BJ (cell line): ENCODE data around the gene NUDCD3. TPM values are rescaled to one million over a fixed set of nuclear protein-coding genes. Genes with fewer than 3 reads are reported as not detected.

Experiments
- CTCF ChIA-PET: fragments of 350-600 bp; formaldehyde crosslinking; extraction: SDS; loops from one replicate; lab custom pipeline; 2021; ENCODE audit warnings: antibody characterized with exemption, inconsistent platforms; lab: Yijun Ruan, JAX
- POLR2A ChIA-PET: fragments of 300-600 bp; sonication (Branson Sonifier 250); formaldehyde crosslinking; extraction: SDS; loops from one replicate; lab custom pipeline; 2021; ENCODE audit warnings: antibody characterized with exemption; lab: Charles Lee
- DNase-seq: peaks from one replicate; pipeline ENCODE4 v3.0.0-alpha.2; 2011; ENCODE audit warnings: low read depth
- H3K27me3 ChIP-seq: 2 replicates; pipeline ENCODE4 v1.6.0; 2011; ENCODE audit warnings: low read length; ENCODE audit not compliant: control insufficient read depth, insufficient read depth
- H3K36me3 ChIP-seq: 2 replicates; pipeline ENCODE4 v1.5.1; 2011; ENCODE audit warnings: low read length; ENCODE audit not compliant: control insufficient read depth, insufficient read depth
- H3K4me3 ChIP-seq: 2 replicates; pipeline ENCODE4 v1.5.1; 2011; ENCODE audit warnings: low read depth, mild to moderate bottlenecking, control low read depth, low read length
- polyA plus RNA-seq: library from polyadenylated mRNA; depleted of rRNA; stranded (reverse); fragments of >200 nt; gene quantifications from 2 replicates; pipeline ENCODE4 v1.2.3, GENCODE V29; 2011
- TF ChIP-seq, protein P1 (sequence below): IDR thresholded peaks from 2 replicates; pipeline ENCODE4 v1.5.1; 2011; ENCODE audit warnings: low read depth, mild to moderate bottlenecking, control low read depth, inconsistent platforms, low read length, moderate library complexity; ENCODE audit not compliant: insufficient read depth

Gene NUDCD3
- polyA plus RNA-seq, 1 experiment: 82.8 TPM

DNA sequence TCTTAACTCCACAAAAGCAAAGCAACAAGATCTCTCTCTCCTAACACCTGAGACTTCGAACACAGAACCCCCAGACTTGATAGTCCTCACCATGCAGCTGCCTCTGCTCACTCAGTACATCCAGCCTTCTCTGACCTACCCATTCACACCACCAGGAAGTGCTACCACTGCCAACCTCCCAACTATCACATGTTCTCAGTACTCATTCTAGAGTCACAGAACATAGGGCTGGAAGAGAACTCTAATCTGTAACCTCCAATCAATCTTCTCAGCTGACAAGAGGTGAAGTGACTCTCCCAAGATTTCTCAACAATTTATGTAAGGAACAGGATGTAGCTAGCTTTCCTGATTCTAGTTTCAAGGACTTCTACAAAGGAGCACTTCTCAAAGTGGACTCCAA, 3.8 kb downstream of the NUDCD3 start:
- ChIA-PET POLR2A (no interaction called here), CTCF (no interaction called here)
- Histone ChIP-seq H3K36me3 (peaks cover 6% of the 10 kb centered on the region), H3K27me3 (no peaks in the 10 kb centered on the region), H3K4me3 (no peak overlapping the region)
- no peak for DNase-seq
- TF ChIP-seq, protein P1, sequence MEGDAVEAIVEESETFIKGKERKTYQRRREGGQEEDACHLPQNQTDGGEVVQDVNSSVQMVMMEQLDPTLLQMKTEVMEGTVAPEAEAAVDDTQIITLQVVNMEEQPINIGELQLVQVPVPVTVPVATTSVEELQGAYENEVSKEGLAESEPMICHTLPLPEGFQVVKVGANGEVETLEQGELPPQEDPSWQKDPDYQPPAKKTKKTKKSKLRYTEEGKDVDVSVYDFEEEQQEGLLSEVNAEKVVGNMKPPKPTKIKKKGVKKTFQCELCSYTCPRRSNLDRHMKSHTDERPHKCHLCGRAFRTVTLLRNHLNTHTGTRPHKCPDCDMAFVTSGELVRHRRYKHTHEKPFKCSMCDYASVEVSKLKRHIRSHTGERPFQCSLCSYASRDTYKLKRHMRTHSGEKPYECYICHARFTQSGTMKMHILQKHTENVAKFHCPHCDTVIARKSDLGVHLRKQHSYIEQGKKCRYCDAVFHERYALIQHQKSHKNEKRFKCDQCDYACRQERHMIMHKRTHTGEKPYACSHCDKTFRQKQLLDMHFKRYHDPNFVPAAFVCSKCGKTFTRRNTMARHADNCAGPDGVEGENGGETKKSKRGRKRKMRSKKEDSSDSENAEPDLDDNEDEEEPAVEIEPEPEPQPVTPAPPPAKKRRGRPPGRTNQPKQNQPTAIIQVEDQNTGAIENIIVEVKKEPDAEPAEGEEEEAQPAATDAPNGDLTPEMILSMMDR: no peak

DNA sequence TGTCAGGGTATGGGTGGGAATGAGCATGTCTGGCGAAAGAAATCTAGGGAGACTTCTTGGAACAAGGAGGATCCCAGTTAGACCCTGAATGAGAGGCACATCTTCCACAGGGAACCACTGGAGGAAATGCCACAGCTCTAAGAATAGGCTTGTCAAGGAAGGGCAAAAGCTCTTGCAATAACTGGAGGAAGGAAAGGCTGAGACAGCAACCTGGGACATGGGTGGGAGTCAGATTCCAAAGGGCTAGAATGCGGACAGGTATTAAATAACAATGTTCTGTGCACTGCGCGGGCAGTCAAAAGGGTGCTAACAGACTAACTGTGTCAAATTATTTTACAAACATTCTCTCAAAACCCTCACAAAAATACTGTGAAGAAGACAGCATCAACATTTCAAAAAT, 4.5 kb downstream of the NUDCD3 start:
- Histone ChIP-seq H3K27me3 (no peaks in the 10 kb centered on the region), H3K36me3 (peaks cover 6% of the 10 kb centered on the region), H3K4me3 (no peak overlapping the region)
- TF ChIP-seq, protein P1: no peak
- POLR2A ChIA-PET: no interaction called here
- CTCF ChIA-PET: interaction anchor here (1.3 kb wide), 1 partner anchor 244 kb away, joined by 3 read pairs; no protein-coding TSS in a partner anchor
- no peak for DNase-seq

DNA sequence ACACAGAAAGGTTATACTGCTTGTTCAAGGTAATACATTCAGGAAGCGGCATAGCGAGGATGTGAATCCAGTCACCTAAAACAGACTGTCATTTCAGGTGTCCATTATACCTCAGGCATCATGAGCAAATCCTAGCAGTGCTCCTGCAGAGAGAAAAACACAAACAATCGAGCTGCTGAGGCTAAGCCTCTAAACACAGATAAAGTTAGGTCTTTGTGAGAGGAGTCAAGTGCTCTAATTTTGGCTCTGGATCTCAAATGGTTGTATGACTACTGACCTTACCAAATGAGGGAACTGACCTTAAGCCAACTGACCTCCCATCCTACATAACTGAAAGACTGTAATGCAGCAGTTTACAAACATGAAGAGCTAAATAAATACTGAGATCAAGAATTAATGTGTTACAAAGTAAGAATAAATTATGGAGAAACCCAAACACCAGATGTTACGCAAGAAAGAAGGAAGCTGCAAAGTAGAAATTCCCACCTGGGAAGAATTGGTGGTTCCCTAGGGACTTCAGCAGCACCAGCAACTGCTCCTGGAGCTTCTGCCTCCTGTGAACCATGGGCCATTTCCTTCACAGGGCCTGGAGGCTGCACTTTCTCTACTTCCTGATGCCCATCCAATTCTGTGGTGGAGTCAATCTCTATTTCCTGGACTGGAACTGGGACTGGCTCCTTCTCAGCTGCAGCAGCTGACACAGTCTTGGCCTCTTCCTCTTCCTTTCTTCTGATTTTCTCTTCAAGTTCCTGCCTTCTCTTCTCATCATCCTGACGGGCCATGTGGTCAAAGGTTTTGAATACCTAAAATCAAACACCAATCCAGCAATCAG, 5.8 kb downstream of the NUDCD3 start:
- Histone ChIP-seq H3K4me3 (no peak overlapping the region), H3K27me3 (no peaks in the 10 kb centered on the region), H3K36me3 (peaks cover 6% of the 10 kb centered on the region)
- CTCF ChIA-PET: interaction anchor here (1.7 kb wide), 1 partner anchor 136 kb away, joined by 3 read pairs; no protein-coding TSS in a partner anchor
- POLR2A ChIA-PET: no interaction called here
- DNase-seq: no peak
- TF ChIP-seq, protein P1: no peak

DNA sequence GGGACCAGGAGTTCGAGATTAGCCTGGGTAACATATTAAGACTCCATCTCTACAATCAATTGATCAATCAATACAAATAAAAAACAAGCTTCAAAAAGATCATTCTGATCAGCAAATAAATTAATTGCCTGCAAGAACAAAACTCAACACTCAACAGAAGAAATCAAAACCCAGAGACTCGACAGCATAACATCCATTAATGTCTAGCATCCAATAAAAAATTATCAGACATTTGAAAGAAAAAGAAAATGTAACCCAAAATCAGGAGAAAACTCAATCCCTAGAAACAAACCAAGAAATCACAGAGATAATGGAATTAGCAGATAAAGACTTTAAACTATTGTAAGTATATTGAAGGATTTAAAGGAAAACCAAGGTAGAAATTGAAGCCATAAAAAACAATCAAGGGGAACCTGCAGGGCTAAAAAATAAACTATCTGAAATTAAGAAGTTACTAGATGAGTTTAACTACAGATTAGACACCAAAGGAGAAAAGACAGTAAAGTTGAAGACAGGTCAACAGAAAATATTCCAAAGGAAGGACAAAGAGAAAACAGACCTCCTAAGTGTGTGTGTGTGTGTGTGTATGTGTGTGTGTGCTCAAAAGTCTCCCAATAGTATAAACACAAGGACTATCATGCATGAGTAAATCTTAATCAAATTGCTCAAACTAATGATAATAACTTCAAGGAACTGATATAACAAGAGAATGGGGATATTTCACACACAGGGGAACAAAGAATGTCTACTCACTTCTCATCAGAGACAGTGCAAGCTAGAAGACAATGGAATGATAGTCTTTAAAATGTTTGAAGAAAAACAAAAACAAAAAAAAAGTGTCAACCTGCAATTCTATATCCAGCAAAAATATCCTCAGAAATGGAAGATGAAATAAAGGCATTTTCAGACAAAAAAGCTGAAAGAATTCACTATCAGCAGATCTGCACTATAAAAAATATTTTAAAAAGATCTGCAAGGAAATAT, 7.7 kb downstream of the NUDCD3 start:
- POLR2A ChIA-PET: no interaction called here
- no peak overlapping the region for H3K4me3 ChIP-seq
- DNase-seq: no peak
- H3K36me3 ChIP-seq: peaks cover 7% of the 10 kb centered on the region
- no peaks in the 10 kb centered on the region for H3K27me3 ChIP-seq
- CTCF ChIA-PET: interaction anchor here (0.9 to 1.3 kb wide), 2 partner anchors 134 to 242 kb away, joined by 4 read pairs; no protein-coding TSS in a partner anchor
- TF ChIP-seq, protein P1: no peak
